ENCODE results near the gene PIP4K2A. TPM values are rescaled to one million over a fixed set of nuclear protein-coding genes. Genes with fewer than 3 reads are reported as not detected.

Gene PIP4K2A
- total and polyA plus RNA-seq, 2 donors (not counting 3 experiments of a cell fraction or from before 2014, with no cell fraction given): 11.8 to 32.6 TPM

GRCh38 chr10:22629126-22629525 is 85.3 kb downstream of the PIP4K2A start:
- Histone ChIP-seq H3K4me3 (replicated peaks in 1 of 3; ENCODE audit: insufficient read depth in 1 of 3, low read depth in 1 of 3, low read length in 3 of 3) (no peak overlapping the region), H3K4me1 (ENCODE audit: control insufficient read depth, extremely low read depth, insufficient read depth, low read length) (peaks cover 56% of the 10 kb centered on the region), H3K9me1 (replicated peaks; ENCODE audit: control insufficient read depth, extremely low read depth, insufficient read depth, low read length) (no peaks in the 10 kb centered on the region), H3K36me3 (ENCODE audit: control insufficient read depth in 2 of 2, extremely low read depth in 1 of 2, insufficient read depth in 2 of 2, low read length in 2 of 2) (no peaks in the 10 kb centered on the region), H3K9me3 (replicated peaks; ENCODE audit: control insufficient read depth, insufficient read depth, low read length) (no peaks in the 10 kb centered on the region), H3K27me3 (ENCODE audit: control insufficient read depth in 2 of 2, insufficient read depth in 2 of 2, low read length in 2 of 2) (no peaks in the 10 kb centered on the region), H3K79me2 (ENCODE audit: control insufficient read depth, insufficient read depth, low read length) (peaks cover 28% of the 10 kb centered on the region), H3K27ac (ENCODE audit: insufficient read depth, low read depth, low read length) (no peak overlapping the region), H2AFZ (ENCODE audit: low read depth, low read length) (no peak overlapping the region), H3K9ac (replicated peaks; ENCODE audit: extremely low read depth, insufficient read depth, low read length) (no peak overlapping the region), H4K20me1 (replicated peaks; ENCODE audit: control insufficient read depth, extremely low read depth, insufficient read depth, low read length) (no peaks in the 10 kb centered on the region), H3K4me2 (ENCODE audit: insufficient read depth, low read length) (no peak overlapping the region)
- dilution Hi-C loops (cut with MboI; ENCODE audit: extremely low pct_ligation_motif_present, low sequenced_read_pairs) (no loop called here), intact Hi-C loops (cut with micrococcal nuclease) (loop anchor here (10.0 kb wide), 2 partner anchors 194 to 466 kb away; partner anchors contain the start of gene MSRB2)
- ChIA-PET CTCF (no interaction called here), POLR2A (no interaction called here)
- DNase-seq (ENCODE audit: low read depth, low spot score) (no peak), FAIRE-seq (no peak)
- BruUV-seq (replicated peaks): no TSS peak
- TF ChIP-seq MYC (IDR thresholded peaks at IDR 0.05; ENCODE audit: low read depth, low read length) (no peak), POLR2A (IDR thresholded peaks at IDR 0.05; ENCODE audit: low read depth, low read length) (no peak), JUN (IDR thresholded peaks at IDR 0.05; ENCODE audit: borderline replicate concordance, insufficient read depth, insufficient read length, low read depth) (no peak)

- dilution Hi-C loops (cut with MboI; ENCODE audit: extremely low pct_ligation_motif_present, low sequenced_read_pairs) (no loop called here), intact Hi-C loops (cut with micrococcal nuclease) (loop anchor here (10.0 kb wide), 2 partner anchors 194 to 466 kb away; partner anchors contain the start of gene MSRB2)
- Histone ChIP-seq H3K36me3 (ENCODE audit: control insufficient read depth in 2 of 2, extremely low read depth in 1 of 2, insufficient read depth in 2 of 2, low read length in 2 of 2) (no peaks in the 10 kb centered on the region), H4K20me1 (replicated peaks; ENCODE audit: control insufficient read depth, extremely low read depth, insufficient read depth, low read length) (no peaks in the 10 kb centered on the region), H3K27ac (ENCODE audit: insufficient read depth, low read depth, low read length) (no peak overlapping the region), H3K27me3 (ENCODE audit: control insufficient read depth in 2 of 2, insufficient read depth in 2 of 2, low read length in 2 of 2) (no peaks in the 10 kb centered on the region), H3K9ac (replicated peaks; ENCODE audit: extremely low read depth, insufficient read depth, low read length) (no peak overlapping the region), H3K4me2 (ENCODE audit: insufficient read depth, low read length) (no peak overlapping the region), H3K4me1 (ENCODE audit: control insufficient read depth, extremely low read depth, insufficient read depth, low read length) (peaks cover 62% of the 10 kb centered on the region), H3K9me1 (replicated peaks; ENCODE audit: control insufficient read depth, extremely low read depth, insufficient read depth, low read length) (no peaks in the 10 kb centered on the region), H3K79me2 (ENCODE audit: control insufficient read depth, insufficient read depth, low read length) (peaks cover 32% of the 10 kb centered on the region), H3K4me3 (replicated peaks in 1 of 3; ENCODE audit: insufficient read depth in 1 of 3, low read depth in 1 of 3, low read length in 3 of 3) (no peak overlapping the region), H2AFZ (ENCODE audit: low read depth, low read length) (no peak overlapping the region), H3K9me3 (replicated peaks; ENCODE audit: control insufficient read depth, insufficient read depth, low read length) (no peaks in the 10 kb centered on the region)
- no peak for FAIRE-seq
- no TSS peak for BruUV-seq (replicated peaks)
- CTCF ChIA-PET: no interaction called here
- TF ChIP-seq EZH2 (IDR thresholded peaks at IDR 0.05; ENCODE audit: borderline replicate concordance, low read depth, low read length, severe bottlenecking): no peak
- TF ChIP-seq FOS (IDR thresholded peaks at IDR 0.05; ENCODE audit: borderline replicate concordance, insufficient read depth, low read length): no peak
- no peak for TF ChIP-seq MAX (IDR thresholded peaks at IDR 0.05; ENCODE audit: insufficient read depth, insufficient read length)
- TF ChIP-seq POLR2AphosphoS5 (IDR thresholded peaks at IDR 0.05; ENCODE audit: insufficient read depth, low read depth, low read length): no peak
- no peak for TF ChIP-seq GATA2 (IDR thresholded peaks at IDR 0.05; ENCODE audit: insufficient read depth, insufficient read length, low read depth, low read length)
- TF ChIP-seq POLR2A (IDR thresholded peaks at IDR 0.05; ENCODE audit: low read depth, low read length): no peak
- TF ChIP-seq JUN (IDR thresholded peaks at IDR 0.05; ENCODE audit: borderline replicate concordance, insufficient read depth, insufficient read length, low read depth): no peak
- no peak for DNase-seq (ENCODE audit: low read depth, low spot score)
- POLR2A ChIA-PET: no interaction called here
Measured at GRCh38 chr10:22628309-22628708, 86.1 kb downstream of the PIP4K2A start.
